OCI-LY1 (cell line): Measurements from ENCODE around the gene TANC2.

ENCODE experiments used
- CTCF ChIP-seq: fragments of 200-600 bp; sonication (generic), shearing (Covaris generic); IDR thresholded peaks from 2 replicates; pipeline ENCODE4 v1.5.1; 2017; ENCODE audit warnings: mild to moderate bottlenecking, antibody characterized with exemption, low read length, moderate library complexity, mixed read lengths
- EZH2 ChIP-seq: fragments of 200-600 bp; sonication (generic), shearing (Covaris generic); IDR thresholded peaks from 2 replicates; pipeline ENCODE4 v1.8.0; 2017; ENCODE audit warnings: borderline replicate concordance, mixed run types, mild to moderate bottlenecking, antibody characterized with exemption, low read length, moderate library complexity, mixed read lengths

GRCh38 chr17:62989501-62989900 lies 23.5 kb downstream of the TANC2 start:
- TF ChIP-seq CTCF (no peak), EZH2 (no peak)
